H1 (cell line): Measurements from ENCODE around the gene FSTL4. TPM values are rescaled to one million over a fixed set of nuclear protein-coding genes. Genes with fewer than 3 reads are reported as not detected.

Experiments used
- JUND ChIP-seq: IDR thresholded peaks from 2 replicates; pipeline ENCODE4 v1.6.1; 2011; ENCODE audit warnings: mild to moderate bottlenecking, improper control_type of control experiment, low read length
- SAP30 ChIP-seq: fragments of 300-600 bp; sonication (generic); IDR thresholded peaks from 2 replicates; pipeline ENCODE4 v1.7.1; 2012; ENCODE audit warnings: low read length, moderate library complexity, mild to moderate bottlenecking, inconsistent platforms; ENCODE audit not compliant: insufficient read depth, insufficient replicate concordance
- TBP ChIP-seq: IDR thresholded peaks from 2 replicates; pipeline ENCODE4 v1.6.1; 2011; ENCODE audit warnings: low read depth, low read length, improper control_type of control experiment
- polyA plus RNA-seq, 7 experiments: library from polyadenylated mRNA; depleted of rRNA in 3 of 7; stranded (reverse) in 5 of 7; unstranded in 2 of 7; fragments of >200 nt in 5 of 7; fragments of 200-250 nt in 2 of 7; gene quantifications; 1 replicate in 5 of 7; 2 replicates in 1 of 7; 4 replicates in 1 of 7; pipeline versions ENCODE4 v1.2.1 to v1.2.3, GENCODE V29; 2011 to 2013; ENCODE audit warnings: missing spikeins in 2 of 7, mixed read lengths in 2 of 7
- total RNA-seq: library from RNA; stranded (reverse); fragmentation: NEBNext Ultra II Directional; extraction: Animal tissue kit (Norgen Biotek cat#: 25700); gene quantifications from 2 replicates; pipeline ENCODE4 v1.2.1, GENCODE V29; 2021

FSTL4 gene
- total and polyA plus RNA-seq, 2 of the 8 experiments (the other 6 are each of a cell fraction or from before 2014, with no cell fraction given): 3.1 to 4.1 TPM

DNA sequence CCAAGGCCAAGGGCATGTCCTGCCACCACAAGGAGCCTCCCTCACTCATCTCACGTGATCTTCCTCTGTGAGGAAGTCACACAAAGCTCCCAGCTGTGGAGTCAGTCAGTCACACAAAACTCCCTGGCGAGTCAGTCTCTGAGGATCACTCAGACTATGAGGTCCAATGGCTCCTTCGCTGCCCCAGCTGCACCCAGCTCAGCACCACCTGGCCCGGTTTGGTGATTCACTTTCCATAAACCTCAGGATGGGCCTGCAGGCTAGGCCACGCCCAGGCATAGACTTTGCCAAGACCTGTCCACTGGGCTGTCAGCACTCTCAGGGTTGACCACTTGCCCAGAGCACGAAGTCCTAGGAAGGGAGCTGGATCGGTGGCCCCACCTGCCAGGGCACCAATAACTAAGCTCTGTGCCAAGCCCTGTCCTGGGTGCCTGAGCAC lies 326.7 kb downstream of the FSTL4 start (continued):
- no peak for TF ChIP-seq TBP
- no peak for TF ChIP-seq SAP30
- no peak for TF ChIP-seq JUND
- TF ChIP-seq, all 59 proteins: peak for 0
